Measurements from ENCODE around the gene MTF1. TPM values are rescaled to one million over a fixed set of nuclear protein-coding genes. Genes with fewer than 3 reads are reported as not detected.

The MTF1 gene
- total RNA-seq, 1 experiment from 2014 or later, result 21.2 TPM

- H3K36me3 ChIP-seq (ENCODE audit: control insufficient read depth in 1 of 2, insufficient read depth in 2 of 2, low read length in 2 of 2), result peaks cover 37 to 46% of the 10 kb centered on the region in 2 experiments; a peak in 3 of 4 replicates
- CTCF ChIA-PET, result no interaction called here
- no peak overlapping the region for H2AFZ ChIP-seq (ENCODE audit: low read depth, low read length, poor library complexity, severe bottlenecking)
These were observed 22.6 kb downstream of the MTF1 start for GRCh38 chr1:37836788-37837187.

More at GRCh38 chr1:37836788-37837187, 22.6 kb downstream of the MTF1 start:
- intact Hi-C loops (cut with micrococcal nuclease), result no loop called here
- H3K4me3 ChIP-seq (replicated peaks in 1 of 2; ENCODE audit: low read depth in 1 of 2, low read length in 2 of 2), result no peak overlapping the region
- no TSS peak for BruUV-seq (replicated peaks)
- no peaks in the 10 kb centered on the region for H3K4me1 ChIP-seq (ENCODE audit: control insufficient read depth in 1 of 2, insufficient read depth in 2 of 2, low read length in 2 of 2)
- H3K9me3 ChIP-seq (ENCODE audit: control insufficient read depth in 1 of 2, insufficient read depth in 1 of 2, low read depth in 1 of 2, low read length in 2 of 2), result no peaks in the 10 kb centered on the region
- ChIA-PET RAD21 (ENCODE audit: low non-redundant PET in 1 of 2, low total read pairs in 2 of 2, uncharacterized antibody in 2 of 2, unreplicated experiment in 2 of 2) (no interaction called here), POLR2A (no interaction called here)
- no peak overlapping the region for H3K27ac ChIP-seq (ENCODE audit: low read depth, low read length)
- DNase-seq (ENCODE audit: low read depth, low spot score) (no peak), ATAC-seq (no peak)
- H3K27me3 ChIP-seq (ENCODE audit: insufficient read depth, low read length), result no peaks in the 10 kb centered on the region
- no peaks in the 10 kb centered on the region for H3K9me2 ChIP-seq (ENCODE audit: insufficient read depth)
- no peak overlapping the region for H3K9ac ChIP-seq (ENCODE audit: low read length)
- H3K79me2 ChIP-seq (ENCODE audit: insufficient read depth, low read length), result peaks cover 13% of the 10 kb centered on the region
- no peak for TF ChIP-seq RAD21 (IDR thresholded peaks at IDR 0.05; ENCODE audit: low read depth)
- TF ChIP-seq JUND (IDR thresholded peaks at IDR 0.05), result no peak
- TF ChIP-seq EZH2phosphoT487 (IDR thresholded peaks at IDR 0.05; ENCODE audit: borderline replicate concordance), result no peak
- TF ChIP-seq ZBTB33 (IDR thresholded peaks at IDR 0.05; ENCODE audit: extremely low read depth, insufficient replicate concordance, low read length), result no peak
- TF ChIP-seq CBX3 (IDR thresholded peaks at IDR 0.05; ENCODE audit: low read depth), result no peak
- TF ChIP-seq POLR2A (IDR thresholded peaks at IDR 0.05; ENCODE audit: borderline replicate concordance, extremely low read depth, insufficient read depth, insufficient read length), result no peak
- TF ChIP-seq ATF3 (IDR thresholded peaks at IDR 0.05), result no peak
- TF ChIP-seq, protein P1, sequence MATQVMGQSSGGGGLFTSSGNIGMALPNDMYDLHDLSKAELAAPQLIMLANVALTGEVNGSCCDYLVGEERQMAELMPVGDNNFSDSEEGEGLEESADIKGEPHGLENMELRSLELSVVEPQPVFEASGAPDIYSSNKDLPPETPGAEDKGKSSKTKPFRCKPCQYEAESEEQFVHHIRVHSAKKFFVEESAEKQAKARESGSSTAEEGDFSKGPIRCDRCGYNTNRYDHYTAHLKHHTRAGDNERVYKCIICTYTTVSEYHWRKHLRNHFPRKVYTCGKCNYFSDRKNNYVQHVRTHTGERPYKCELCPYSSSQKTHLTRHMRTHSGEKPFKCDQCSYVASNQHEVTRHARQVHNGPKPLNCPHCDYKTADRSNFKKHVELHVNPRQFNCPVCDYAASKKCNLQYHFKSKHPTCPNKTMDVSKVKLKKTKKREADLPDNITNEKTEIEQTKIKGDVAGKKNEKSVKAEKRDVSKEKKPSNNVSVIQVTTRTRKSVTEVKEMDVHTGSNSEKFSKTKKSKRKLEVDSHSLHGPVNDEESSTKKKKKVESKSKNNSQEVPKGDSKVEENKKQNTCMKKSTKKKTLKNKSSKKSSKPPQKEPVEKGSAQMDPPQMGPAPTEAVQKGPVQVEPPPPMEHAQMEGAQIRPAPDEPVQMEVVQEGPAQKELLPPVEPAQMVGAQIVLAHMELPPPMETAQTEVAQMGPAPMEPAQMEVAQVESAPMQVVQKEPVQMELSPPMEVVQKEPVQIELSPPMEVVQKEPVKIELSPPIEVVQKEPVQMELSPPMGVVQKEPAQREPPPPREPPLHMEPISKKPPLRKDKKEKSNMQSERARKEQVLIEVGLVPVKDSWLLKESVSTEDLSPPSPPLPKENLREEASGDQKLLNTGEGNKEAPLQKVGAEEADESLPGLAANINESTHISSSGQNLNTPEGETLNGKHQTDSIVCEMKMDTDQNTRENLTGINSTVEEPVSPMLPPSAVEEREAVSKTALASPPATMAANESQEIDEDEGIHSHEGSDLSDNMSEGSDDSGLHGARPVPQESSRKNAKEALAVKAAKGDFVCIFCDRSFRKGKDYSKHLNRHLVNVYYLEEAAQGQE (IDR thresholded peaks at IDR 0.05; ENCODE audit: low read depth), result no peak
- no peak for TF ChIP-seq SRF (IDR thresholded peaks at IDR 0.05; ENCODE audit: low read depth)
- TF ChIP-seq CTCF (IDR thresholded peaks at IDR 0.05 in 2 of 3, conservative IDR thresholded peaks at IDR 0.05 in 1 of 3; ENCODE audit: borderline replicate concordance in 1 of 3, insufficient read depth in 1 of 3, low read depth in 2 of 3, low read length in 2 of 3), result no peak
- TF ChIP-seq POLR2AphosphoS5 (IDR thresholded peaks at IDR 0.05; ENCODE audit: low read depth, low read length), result no peak
- TF ChIP-seq ZNF274 (IDR thresholded peaks at IDR 0.05; ENCODE audit: low read depth, low read length), result no peak
- TF ChIP-seq, protein P2, sequence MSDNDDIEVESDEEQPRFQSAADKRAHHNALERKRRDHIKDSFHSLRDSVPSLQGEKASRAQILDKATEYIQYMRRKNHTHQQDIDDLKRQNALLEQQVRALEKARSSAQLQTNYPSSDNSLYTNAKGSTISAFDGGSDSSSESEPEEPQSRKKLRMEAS (IDR thresholded peaks at IDR 0.05), result no peak
- TF ChIP-seq CEBPB (IDR thresholded peaks at IDR 0.05; ENCODE audit: low read depth), result no peak
- no peak for TF ChIP-seq ZFX (IDR thresholded peaks at IDR 0.05)
- TF ChIP-seq EGR1 (IDR thresholded peaks at IDR 0.05; ENCODE audit: low read depth), result no peak
- no peak for TF ChIP-seq YY1 (IDR thresholded peaks at IDR 0.05; ENCODE audit: extremely low read depth, insufficient replicate concordance, low read depth, low read length)
- TF ChIP-seq ELF1 (IDR thresholded peaks at IDR 0.05; ENCODE audit: borderline replicate concordance, low read depth), result no peak
- H3K4me2 ChIP-seq (ENCODE audit: low read length), result no peak overlapping the region
- H4K20me1 ChIP-seq (ENCODE audit: insufficient read depth), result no peaks in the 10 kb centered on the region
